ENCODE data around the gene PTPRE.

DNA sequence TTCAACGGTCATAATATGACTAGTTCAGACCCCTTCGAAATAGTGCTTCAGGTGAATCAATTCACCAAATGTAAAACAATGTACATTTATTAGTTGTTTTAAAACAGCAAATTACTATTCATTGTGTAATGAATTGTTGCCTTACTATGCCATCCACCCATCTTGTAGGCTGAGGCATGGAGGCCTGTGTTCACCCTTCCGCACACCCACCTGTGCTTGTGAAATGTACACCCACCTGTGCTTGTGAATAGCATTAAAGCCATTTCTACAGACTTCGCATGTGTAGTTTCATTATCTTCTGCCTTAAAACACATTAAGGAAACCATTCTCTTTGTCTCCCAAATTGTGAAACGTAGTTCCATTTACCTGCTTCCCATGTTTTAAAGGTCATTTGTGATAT lies 31.0 kb upstream of the PTPRE start:
- TF ChIP-seq, protein P1, sequence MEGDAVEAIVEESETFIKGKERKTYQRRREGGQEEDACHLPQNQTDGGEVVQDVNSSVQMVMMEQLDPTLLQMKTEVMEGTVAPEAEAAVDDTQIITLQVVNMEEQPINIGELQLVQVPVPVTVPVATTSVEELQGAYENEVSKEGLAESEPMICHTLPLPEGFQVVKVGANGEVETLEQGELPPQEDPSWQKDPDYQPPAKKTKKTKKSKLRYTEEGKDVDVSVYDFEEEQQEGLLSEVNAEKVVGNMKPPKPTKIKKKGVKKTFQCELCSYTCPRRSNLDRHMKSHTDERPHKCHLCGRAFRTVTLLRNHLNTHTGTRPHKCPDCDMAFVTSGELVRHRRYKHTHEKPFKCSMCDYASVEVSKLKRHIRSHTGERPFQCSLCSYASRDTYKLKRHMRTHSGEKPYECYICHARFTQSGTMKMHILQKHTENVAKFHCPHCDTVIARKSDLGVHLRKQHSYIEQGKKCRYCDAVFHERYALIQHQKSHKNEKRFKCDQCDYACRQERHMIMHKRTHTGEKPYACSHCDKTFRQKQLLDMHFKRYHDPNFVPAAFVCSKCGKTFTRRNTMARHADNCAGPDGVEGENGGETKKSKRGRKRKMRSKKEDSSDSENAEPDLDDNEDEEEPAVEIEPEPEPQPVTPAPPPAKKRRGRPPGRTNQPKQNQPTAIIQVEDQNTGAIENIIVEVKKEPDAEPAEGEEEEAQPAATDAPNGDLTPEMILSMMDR (optimal IDR thresholded peaks at IDR 0.05 in 1 of 3, IDR thresholded peaks at IDR 0.05 in 1 of 3, conservative IDR thresholded peaks at IDR 0.05 in 1 of 3; ENCODE audit: extremely low read depth in 1 of 3, insufficient read depth in 2 of 3, low read length in 3 of 3) = no peak
- no peak for TF ChIP-seq EZH2 (IDR thresholded peaks at IDR 0.05; ENCODE audit: low read length)

All from keratinocyte (primary cell).